GM12878 (cell line): ENCODE data around the gene RNF175. TPM values are rescaled to one million over a fixed set of nuclear protein-coding genes. Genes with fewer than 3 reads are reported as not detected.

ENCODE experiments used
- ATAC-seq: fragments of 200-7000 bp; cut with Tn5 transposase; 3 replicates; pipeline ENCODE4 v1.9.1; 2020; ENCODE audit warnings: mild to moderate bottlenecking, moderate library complexity
- BruUV-seq: library from RNA; stranded (reverse); fragments of 400-500 nt; replicated peaks from 2 replicates; lab custom pipeline; 2021; lab: Mats Ljungman, UMichigan
- CTCF ChIA-PET: fragments of 300-600 bp; sonication (Branson Sonifier 250); formaldehyde crosslinking; extraction: SDS; loops from one replicate; lab custom pipeline; 2021; ENCODE audit warnings: inconsistent platforms; lab: Yijun Ruan, JAX
- POLR2A ChIA-PET: fragments of 350-600 bp; formaldehyde crosslinking; extraction: SDS; loops from one replicate; lab custom pipeline; 2021; ENCODE audit warnings: inconsistent platforms; lab: Charles Lee
- RAD21 ChIA-PET: fragments of 300-600 bp; sonication (Branson Sonifier 250); formaldehyde crosslinking; loops from one replicate; lab custom pipeline; 2023; ENCODE audit warnings: antibody characterized with exemption; ENCODE audit not compliant: unreplicated experiment; lab: Charles Lee
- SMC1A ChIA-PET: fragments of 300-600 bp; sonication (Branson Sonifier 250); formaldehyde crosslinking; loops from one replicate; lab custom pipeline; 2023; ENCODE audit not compliant: unreplicated experiment, uncharacterized antibody; lab: Charles Lee
- DNase-seq: peaks from one replicate; pipeline ENCODE4 v3.0.0-alpha.2; 2011; ENCODE audit warnings: low read depth, low spot score
- FAIRE-seq: peaks from 3 replicates; lab custom pipeline; 2011; peaks lifted over from hg19 to GRCh38; lab: Jason Lieb, UNC
- H2AFZ ChIP-seq: 2 replicates; pipeline ENCODE4 v1.6.0; 2011; ENCODE audit warnings: low read depth, low read length, control low read depth; ENCODE audit not compliant: control insufficient read depth
- H3K27ac ChIP-seq: 2 replicates; pipeline ENCODE4 v1.5.1; 2011; ENCODE audit warnings: control low read depth; ENCODE audit not compliant: control insufficient read depth, insufficient read depth
- H3K27me3 ChIP-seq, 2 experiments: replicated peaks in 1 of 2; 2 replicates each; pipeline versions ENCODE4 v1.6.0 to v1.6.1; 2011; ENCODE audit warnings: low read length in 1 of 2; ENCODE audit not compliant: control insufficient read depth in 2 of 2, insufficient read depth in 2 of 2
- H3K36me3 ChIP-seq, 2 experiments: 2 replicates each; pipeline ENCODE4 v1.5.1; 2011; ENCODE audit warnings: low read length in 1 of 2; ENCODE audit not compliant: control insufficient read depth in 2 of 2, insufficient read depth in 2 of 2
- H3K4me1 ChIP-seq: 2 replicates; pipeline ENCODE4 v1.6.1; 2011; ENCODE audit warnings: mild to moderate bottlenecking, low read length, moderate library complexity, mixed read lengths; ENCODE audit not compliant: control insufficient read depth, insufficient read depth
- H3K4me2 ChIP-seq: 2 replicates; pipeline ENCODE4 v1.6.0; 2011; ENCODE audit warnings: control low read depth; ENCODE audit not compliant: control insufficient read depth, insufficient read depth
- H3K4me3 ChIP-seq: fragments of 200-600 bp; sonication (generic); 2 replicates; pipeline ENCODE4 v1.5.1; 2016
- H3K79me2 ChIP-seq: 2 replicates; pipeline ENCODE4 v1.6.0; 2011; ENCODE audit warnings: low read length; ENCODE audit not compliant: control insufficient read depth, insufficient read depth
- H3K9ac ChIP-seq: 2 replicates; pipeline ENCODE4 v1.8.0; 2011; ENCODE audit warnings: low read length, control low read depth, mixed read lengths; ENCODE audit not compliant: control insufficient read depth, insufficient read depth
- H3K9me3 ChIP-seq: replicated peaks from 3 replicates; pipeline ENCODE4 v1.5.1; 2011; ENCODE audit warnings: mild to moderate bottlenecking, low read length; ENCODE audit not compliant: control insufficient read depth, insufficient read depth
- H4K20me1 ChIP-seq: 2 replicates; pipeline ENCODE4 v1.6.0; 2011; ENCODE audit not compliant: control insufficient read depth, insufficient read depth
- BACH1 ChIP-seq: fragments of 450-650 bp; IDR thresholded peaks from 2 replicates; pipeline ENCODE4 v1.6.1; 2017; ENCODE audit warnings: mild to moderate bottlenecking, borderline replicate concordance
- BHLHE40 ChIP-seq, 2 experiments: fragments of 450-650 bp in 1 of 2; IDR thresholded peaks; 2 replicates each; pipeline ENCODE4 v1.6.1; 2011 to 2017; ENCODE audit warnings: low read depth in 2 of 2, borderline replicate concordance in 1 of 2, improper control_type of control experiment in 1 of 2, low read length in 1 of 2, mild to moderate bottlenecking in 1 of 2
- IRF3 ChIP-seq: fragments of 450-650 bp; IDR thresholded peaks from 2 replicates; pipeline ENCODE4 v1.6.1; 2014; ENCODE audit warnings: mild to moderate bottlenecking
- IRF4 ChIP-seq: IDR thresholded peaks from 2 replicates; pipeline ENCODE4 v1.6.1; 2011; ENCODE audit warnings: low read depth, low read length
- JUNB ChIP-seq: IDR thresholded peaks from 2 replicates; pipeline ENCODE4 v1.6.1; 2016; ENCODE audit warnings: antibody characterized with exemption, mild to moderate bottlenecking
- JUND ChIP-seq: IDR thresholded peaks from 2 replicates; pipeline ENCODE4 v1.6.1; 2012; ENCODE audit warnings: low read depth, mild to moderate bottlenecking, low read length, improper control_type of control experiment, moderate library complexity
- KDM1A ChIP-seq: fragments of 200-600 bp; sonication (generic); IDR thresholded peaks from 2 replicates; pipeline ENCODE4 v1.6.1; 2016; ENCODE audit warnings: borderline replicate concordance
- KLF5 ChIP-seq: fragments of 450-650 bp; IDR thresholded peaks from 2 replicates; pipeline ENCODE4 v1.6.1; 2014; ENCODE audit warnings: mild to moderate bottlenecking; ENCODE audit not compliant: partially characterized antibody
- POU2F2 ChIP-seq: IDR thresholded peaks from 3 replicates; pipeline ENCODE4 v1.6.1; 2011; ENCODE audit warnings: low read depth, mild to moderate bottlenecking, low read length, borderline replicate concordance
- RAD51 ChIP-seq: fragments of 450-650 bp; IDR thresholded peaks from 2 replicates; pipeline ENCODE4 v1.6.1; 2016; ENCODE audit warnings: moderate library complexity, mild to moderate bottlenecking, inconsistent platforms
- RELB ChIP-seq: fragments of 450-650 bp; IDR thresholded peaks from 2 replicates; pipeline ENCODE4 v1.6.1; 2017; ENCODE audit warnings: low read depth, mild to moderate bottlenecking, moderate library complexity
- RUNX3 ChIP-seq: IDR thresholded peaks from 2 replicates; pipeline ENCODE4 v1.6.1; 2012; ENCODE audit warnings: low read length, inconsistent platforms
- SPI1 ChIP-seq: IDR thresholded peaks from 2 replicates; pipeline ENCODE4 v1.6.1; 2011; ENCODE audit warnings: low read depth, mild to moderate bottlenecking, low read length, moderate library complexity, borderline replicate concordance; ENCODE audit not compliant: insufficient read depth
- SREBF1 ChIP-seq: IDR thresholded peaks from 2 replicates; pipeline ENCODE4 v1.6.1; 2012; ENCODE audit warnings: mild to moderate bottlenecking, low read length
- TCF12 ChIP-seq: IDR thresholded peaks from 2 replicates; pipeline ENCODE4 v1.6.1; 2011; ENCODE audit warnings: low read depth, mild to moderate bottlenecking, low read length
- TCF7 ChIP-seq: IDR thresholded peaks from 2 replicates; pipeline ENCODE4 v1.6.1; 2014; ENCODE audit warnings: antibody characterized with exemption, borderline replicate concordance
- ZNF217 ChIP-seq: fragments of 450-650 bp; IDR thresholded peaks from 2 replicates; pipeline ENCODE4 v1.6.1; 2017; ENCODE audit warnings: antibody characterized with exemption, mild to moderate bottlenecking
- ZZZ3 ChIP-seq: IDR thresholded peaks from 2 replicates; pipeline ENCODE4 v1.6.1; 2011; ENCODE audit warnings: low read depth; ENCODE audit not compliant: control insufficient read depth, insufficient read length
- WGBS: methylation state at CpG from one replicate; pipeline ENCODE4 v1.1.6; 2016; ENCODE audit warnings: low lambda C conversion rate; ENCODE audit not compliant: insufficient replicate concordance, insufficient coverage; ENCODE audit errors: missing lambda C conversion rate; 5-methylcytosine and 5-hydroxymethylcytosine counted together
- in situ Hi-C: fragments of 300-500 bp; cut with MboI; formaldehyde crosslinking; loops from 9 replicates; pipeline ENCODE4 v1.14.3; 2018; ENCODE audit warnings: mixed read lengths
- intact Hi-C: fragments of 100-400 bp; cut with micrococcal nuclease; formaldehyde crosslinking; loops from one replicate; pipeline ENCODE4 v1.14.2; 2022; ENCODE audit not compliant: unreplicated experiment
- polyA plus RNA-seq, 11 experiments: library from polyadenylated mRNA; depleted of rRNA in 4 of 11; unstranded in 6 of 11; stranded (reverse) in 5 of 11; fragments of >200 nt; fragmentation: Nextera tagmentation in 4 of 11; fragmentation: Illumina TruSeq in 1 of 11; extraction: Ambion mirVana in 4 of 11; extraction: Trizol in 1 of 11; gene quantifications; 1 replicate in 1 of 11; 2 replicates in 10 of 11; pipeline versions ENCODE4 v1.2.1 to v1.2.3, GENCODE V29; 2011 to 2016; ENCODE audit warnings: inconsistent platforms in 2 of 11, missing spikeins in 2 of 11, low read depth in 1 of 11
- total RNA-seq, 4 experiments: library from RNA; depleted of rRNA in 3 of 4; stranded (reverse); fragments of >200 nt in 3 of 4; fragmentation: Illumina TruSeq in 1 of 4; extraction: Trizol in 1 of 4; gene quantifications; 2 replicates each; pipeline versions ENCODE4 v1.2.1 to v1.2.3, GENCODE V29; 2013 to 2021
- TF ChIP-seq, protein P1 (sequence below): fragments of 450-650 bp; IDR thresholded peaks from 2 replicates; pipeline ENCODE4 v1.6.1; 2017; ENCODE audit warnings: antibody characterized with exemption, mild to moderate bottlenecking, moderate library complexity

The RNF175 gene
- total and polyA plus RNA-seq, 10 of the 15 experiments (the other 5 are each of a cell fraction or from before 2014, with no cell fraction given), result not detected

- SMC1A ChIA-PET, result interaction anchor here (1.1 to 1.3 kb wide), 3 partner anchors 16 to 59 kb away, joined by 3 read pairs; no protein-coding TSS in a partner anchor
- peaks cover 0 to 10% of the 10 kb centered on the region in 2 experiments; a peak in 2 of 4 replicates for H3K27me3 ChIP-seq
- WGBS, result 0% methylated on average over 1 of the region's 1 CpG
- no peaks in the 10 kb centered on the region for H3K79me2 ChIP-seq
- no peaks in the 10 kb centered on the region for H3K36me3 ChIP-seq
- no peaks in the 10 kb centered on the region for H4K20me1 ChIP-seq
- peak; percentile 9 for DNase-seq
- CTCF ChIA-PET, result interaction anchor here (0.6 to 1.7 kb wide), 5 partner anchors 22 to 1146 kb away, joined by 3 to 4 read pairs (median 3); no protein-coding TSS in a partner anchor
- RAD21 ChIA-PET, result no interaction called here
- H3K9me3 ChIP-seq, result no peaks in the 10 kb centered on the region; the same call in 2 of the 3 replicates
- BruUV-seq, result no TSS peak
- no peak overlapping the region for H2AFZ ChIP-seq
- H3K4me1 ChIP-seq, result 0 out of 2 replicates have a peak, but pooled peaks cover 3% of the 10 kb centered on the region
- no peak overlapping the region for H3K9ac ChIP-seq
- H3K27ac ChIP-seq, result no peak overlapping the region
- no peak overlapping the region for H3K4me3 ChIP-seq
- POLR2A ChIA-PET, result interaction anchor here (0.6 kb wide), 1 partner anchor 248 kb away, joined by 10 read pairs; no protein-coding TSS in a partner anchor
- in situ Hi-C loops, result no loop called here
- intact Hi-C loops, result loop anchor here (10.0 kb wide), 1 partner anchor 234 kb away; no protein-coding TSS in a partner anchor
- peak; percentile 54; the same call in 2 of the 3 replicates for ATAC-seq
- FAIRE-seq, result no peak
- no peak overlapping the region for H3K4me2 ChIP-seq
- TF ChIP-seq JUNB, result peak; percentile 44; the same call in 1 of the 2 replicates
- TF ChIP-seq JUND, result no peak
- no peak for TF ChIP-seq BHLHE40 (IDR thresholded peaks at IDR 0.05; ENCODE audit: borderline replicate concordance in 1 of 2, low read depth in 2 of 2, low read length in 1 of 2)
- no peak for TF ChIP-seq BACH1
- TF ChIP-seq, protein P1, sequence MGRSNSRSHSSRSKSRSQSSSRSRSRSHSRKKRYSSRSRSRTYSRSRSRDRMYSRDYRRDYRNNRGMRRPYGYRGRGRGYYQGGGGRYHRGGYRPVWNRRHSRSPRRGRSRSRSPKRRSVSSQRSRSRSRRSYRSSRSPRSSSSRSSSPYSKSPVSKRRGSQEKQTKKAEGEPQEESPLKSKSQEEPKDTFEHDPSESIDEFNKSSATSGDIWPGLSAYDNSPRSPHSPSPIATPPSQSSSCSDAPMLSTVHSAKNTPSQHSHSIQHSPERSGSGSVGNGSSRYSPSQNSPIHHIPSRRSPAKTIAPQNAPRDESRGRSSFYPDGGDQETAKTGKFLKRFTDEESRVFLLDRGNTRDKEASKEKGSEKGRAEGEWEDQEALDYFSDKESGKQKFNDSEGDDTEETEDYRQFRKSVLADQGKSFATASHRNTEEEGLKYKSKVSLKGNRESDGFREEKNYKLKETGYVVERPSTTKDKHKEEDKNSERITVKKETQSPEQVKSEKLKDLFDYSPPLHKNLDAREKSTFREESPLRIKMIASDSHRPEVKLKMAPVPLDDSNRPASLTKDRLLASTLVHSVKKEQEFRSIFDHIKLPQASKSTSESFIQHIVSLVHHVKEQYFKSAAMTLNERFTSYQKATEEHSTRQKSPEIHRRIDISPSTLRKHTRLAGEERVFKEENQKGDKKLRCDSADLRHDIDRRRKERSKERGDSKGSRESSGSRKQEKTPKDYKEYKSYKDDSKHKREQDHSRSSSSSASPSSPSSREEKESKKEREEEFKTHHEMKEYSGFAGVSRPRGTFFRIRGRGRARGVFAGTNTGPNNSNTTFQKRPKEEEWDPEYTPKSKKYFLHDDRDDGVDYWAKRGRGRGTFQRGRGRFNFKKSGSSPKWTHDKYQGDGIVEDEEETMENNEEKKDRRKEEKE, result no peak
- TF ChIP-seq ZZZ3, result no peak
- no peak for TF ChIP-seq IRF3
- peak; percentile 35; the same call in 1 of the 2 replicates for TF ChIP-seq RUNX3
- peak; percentile 59; the same call in 1 of the 2 replicates for TF ChIP-seq IRF4
- peak; percentile 48; the same call in 1 of the 2 replicates for TF ChIP-seq SPI1
- TF ChIP-seq TCF12, result no peak
- TF ChIP-seq KDM1A, result no peak
- no peak for TF ChIP-seq RAD51
- TF ChIP-seq POU2F2, result peak; percentile 82; the same call in 2 of the 3 replicates
- no peak for TF ChIP-seq TCF7
- no peak for TF ChIP-seq KLF5
- no peak for TF ChIP-seq RELB
- TF ChIP-seq SREBF1, result no peak
- no peak for TF ChIP-seq ZNF217
Observed at GRCh38 chr4:153780876-153781275, 21.1 kb upstream of the RNF175 start.
